Measurements from ENCODE around the gene TBX5.

The TBX5 gene

DNA sequence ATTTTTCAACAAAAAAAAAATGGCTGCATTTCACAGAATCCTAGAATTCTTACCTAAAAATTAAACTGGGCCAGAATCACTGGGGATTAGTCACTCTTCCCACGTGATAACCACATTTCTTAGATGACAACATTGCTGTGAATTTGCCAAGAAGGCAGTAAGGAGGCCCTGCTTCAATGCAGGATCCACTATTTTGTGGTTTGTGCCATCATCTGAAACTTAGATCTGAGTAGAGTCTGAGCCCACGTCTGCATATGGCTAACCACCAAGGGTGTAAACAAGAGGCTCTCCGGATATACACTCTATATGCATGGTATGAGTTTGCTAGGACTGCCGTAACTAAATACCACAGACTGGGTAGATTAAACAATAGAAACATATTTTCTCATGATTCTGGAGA, 24.4 kb upstream of the TBX5 start:
- DNase-seq, result no peak

DNA sequence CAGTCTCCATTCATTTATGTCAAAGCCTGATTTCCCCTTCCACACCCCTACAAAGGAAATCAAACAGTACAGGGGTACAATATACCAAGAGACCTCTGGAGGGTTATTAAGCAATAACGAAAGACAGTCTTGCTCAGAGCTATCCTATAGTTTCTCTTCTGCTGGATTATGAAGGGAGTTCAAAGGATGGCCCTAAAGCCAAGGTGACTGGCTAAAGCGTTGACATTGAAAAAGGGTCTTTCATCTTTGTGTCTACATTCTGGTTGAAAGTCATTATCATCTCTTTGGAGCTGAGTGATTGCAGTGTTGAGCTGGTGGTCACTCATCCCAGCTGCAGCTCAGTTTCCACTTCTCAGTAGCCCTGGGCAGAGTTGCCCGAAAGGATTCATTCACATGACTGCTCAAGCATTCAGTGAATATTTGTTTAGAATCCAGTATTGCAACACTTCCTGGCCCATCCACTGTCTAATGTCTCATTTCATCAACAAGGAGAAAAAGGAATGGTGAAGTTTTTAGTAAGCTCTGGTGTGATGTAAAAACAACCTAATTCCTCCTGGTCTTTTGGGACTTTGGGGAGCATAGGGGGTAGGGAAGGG, 19.2 kb upstream of the TBX5 start:
- DNase-seq, result no peak

- DNase-seq, result no peak
Observed at GRCh38 chr12:114420944-114421335, 15.0 kb upstream of the TBX5 start.

- DNase-seq, result no peak
Observed at GRCh38 chr12:114420182-114420943, 14.4 kb upstream of the TBX5 start.

DNA sequence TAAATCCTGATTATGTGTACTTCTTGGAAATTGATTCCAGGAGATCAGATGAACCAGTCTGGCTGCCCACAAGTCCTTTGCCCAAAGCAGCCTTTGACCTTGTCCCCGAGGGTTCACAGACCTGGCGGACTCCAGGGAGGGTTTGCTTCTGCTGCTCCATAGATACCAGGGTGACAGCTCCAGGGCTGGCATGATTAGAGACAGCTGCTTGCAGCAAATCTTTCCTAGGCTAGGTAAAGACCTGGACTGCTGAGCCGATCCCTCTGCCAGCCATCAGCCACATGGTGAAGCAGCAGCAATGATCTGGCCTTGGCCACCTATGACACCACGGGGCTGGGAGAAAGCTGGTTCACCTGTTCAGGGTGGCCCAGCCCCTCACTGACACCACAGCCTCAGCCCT, 10.1 kb upstream of the TBX5 start:
- no peak for DNase-seq

GRCh38 chr12:114415525-114415868, 9.6 kb upstream of the TBX5 start:
- no peak for DNase-seq

DNA sequence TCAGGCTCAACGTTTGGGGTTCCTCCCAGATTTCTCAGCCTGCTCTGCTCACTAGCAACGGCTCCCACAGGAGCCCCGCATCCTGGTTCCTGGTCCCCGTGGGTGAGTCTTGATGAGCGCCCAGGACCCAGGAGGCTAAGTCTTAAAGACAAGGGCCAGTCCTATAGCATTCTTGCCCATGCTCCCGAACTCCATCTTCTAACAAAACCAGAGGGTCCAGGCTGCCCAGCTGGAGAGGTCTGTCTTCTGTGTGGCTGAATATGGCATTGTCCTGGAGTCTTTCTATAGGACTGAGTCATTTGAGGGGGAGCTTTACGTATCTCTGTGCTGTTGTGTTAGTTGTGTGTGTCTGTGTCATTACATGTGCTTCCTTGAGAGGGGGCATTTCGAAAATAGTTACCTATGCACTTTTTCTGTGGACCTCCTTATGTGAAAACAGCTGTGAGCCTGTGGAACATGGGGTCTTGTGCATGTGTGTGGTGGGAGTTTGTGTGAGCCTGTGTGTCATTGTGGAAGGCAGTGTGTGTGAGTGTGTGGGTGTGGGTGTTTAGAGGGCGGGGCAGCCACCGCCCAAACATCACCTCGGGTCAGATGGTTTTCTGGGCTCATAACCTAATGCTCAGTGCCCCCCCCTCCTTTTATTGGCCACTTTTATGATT, 9.1 kb upstream of the TBX5 start:
- no peak for DNase-seq

DNA sequence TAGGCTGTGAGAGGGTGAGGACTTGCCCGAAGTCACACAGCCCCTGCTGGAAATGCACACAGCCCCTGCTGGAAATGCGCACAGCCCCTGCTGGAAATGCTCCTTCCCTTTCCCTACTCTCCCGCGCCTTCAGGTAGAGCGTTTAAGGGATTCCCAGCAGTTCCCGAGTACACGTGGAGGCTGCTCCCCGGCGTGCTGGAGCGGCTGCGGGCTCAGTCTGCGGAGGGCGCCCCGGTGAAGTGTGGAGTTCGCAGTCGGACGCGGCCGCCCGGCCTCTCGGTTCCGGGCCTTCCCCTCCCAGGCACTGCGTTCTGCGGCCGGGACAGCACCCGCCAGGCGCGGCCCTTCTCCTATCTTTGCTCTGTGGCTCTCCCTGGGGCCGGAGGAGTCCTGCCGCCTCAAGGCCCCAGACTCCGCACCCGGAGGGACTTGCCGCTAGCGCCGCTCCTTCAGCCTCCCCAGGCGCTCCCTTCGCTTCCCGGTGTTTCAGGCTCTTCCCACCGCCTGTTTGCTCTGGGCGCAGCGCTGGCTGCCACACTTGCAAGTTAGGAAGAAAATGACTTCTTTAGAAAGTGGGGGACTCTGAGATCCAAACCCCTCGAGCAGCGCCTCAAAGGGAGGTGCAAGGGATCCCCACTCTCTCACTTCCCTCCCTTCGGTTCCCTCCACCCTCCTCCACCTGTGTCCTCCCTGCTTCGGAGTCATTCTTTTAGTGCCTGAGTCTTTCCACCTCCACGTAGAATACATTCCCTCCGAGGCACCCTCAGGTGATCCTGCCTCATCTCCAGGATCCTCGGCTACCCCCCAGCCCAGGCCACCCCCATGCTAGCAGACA, 8.3 kb upstream of the TBX5 start:
- DNase-seq, result no peak

- DNase-seq, result no peak
Observed at GRCh38 chr12:114412825-114413749, 7.1 kb upstream of the TBX5 start.

DNA sequence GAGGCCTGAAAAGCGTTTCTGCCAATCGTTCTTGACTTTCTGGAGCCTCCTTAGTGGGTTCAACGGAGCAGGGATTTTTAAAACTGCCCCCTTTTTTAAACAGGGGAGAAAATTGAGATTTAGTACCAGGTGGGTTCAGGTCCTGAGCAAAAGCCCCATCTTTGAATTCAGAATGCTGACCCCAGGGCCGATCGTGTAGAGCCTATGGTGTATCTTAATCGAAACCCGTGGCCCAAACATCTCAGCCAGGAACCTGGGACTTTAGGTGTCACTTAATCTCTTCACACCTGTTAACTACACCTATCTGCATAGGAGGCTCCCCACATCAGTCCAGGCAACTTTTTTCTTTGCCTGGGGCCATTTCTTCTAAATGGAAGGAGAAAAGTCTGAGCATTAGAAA, 6.4 kb upstream of the TBX5 start:
- DNase-seq, result no peak

- no peak for DNase-seq
Observed at GRCh38 chr12:114411071-114411837, 5.3 kb upstream of the TBX5 start.

GRCh38 chr12:114409852-114410600, 4.1 kb upstream of the TBX5 start:
- no peak for DNase-seq

DNA sequence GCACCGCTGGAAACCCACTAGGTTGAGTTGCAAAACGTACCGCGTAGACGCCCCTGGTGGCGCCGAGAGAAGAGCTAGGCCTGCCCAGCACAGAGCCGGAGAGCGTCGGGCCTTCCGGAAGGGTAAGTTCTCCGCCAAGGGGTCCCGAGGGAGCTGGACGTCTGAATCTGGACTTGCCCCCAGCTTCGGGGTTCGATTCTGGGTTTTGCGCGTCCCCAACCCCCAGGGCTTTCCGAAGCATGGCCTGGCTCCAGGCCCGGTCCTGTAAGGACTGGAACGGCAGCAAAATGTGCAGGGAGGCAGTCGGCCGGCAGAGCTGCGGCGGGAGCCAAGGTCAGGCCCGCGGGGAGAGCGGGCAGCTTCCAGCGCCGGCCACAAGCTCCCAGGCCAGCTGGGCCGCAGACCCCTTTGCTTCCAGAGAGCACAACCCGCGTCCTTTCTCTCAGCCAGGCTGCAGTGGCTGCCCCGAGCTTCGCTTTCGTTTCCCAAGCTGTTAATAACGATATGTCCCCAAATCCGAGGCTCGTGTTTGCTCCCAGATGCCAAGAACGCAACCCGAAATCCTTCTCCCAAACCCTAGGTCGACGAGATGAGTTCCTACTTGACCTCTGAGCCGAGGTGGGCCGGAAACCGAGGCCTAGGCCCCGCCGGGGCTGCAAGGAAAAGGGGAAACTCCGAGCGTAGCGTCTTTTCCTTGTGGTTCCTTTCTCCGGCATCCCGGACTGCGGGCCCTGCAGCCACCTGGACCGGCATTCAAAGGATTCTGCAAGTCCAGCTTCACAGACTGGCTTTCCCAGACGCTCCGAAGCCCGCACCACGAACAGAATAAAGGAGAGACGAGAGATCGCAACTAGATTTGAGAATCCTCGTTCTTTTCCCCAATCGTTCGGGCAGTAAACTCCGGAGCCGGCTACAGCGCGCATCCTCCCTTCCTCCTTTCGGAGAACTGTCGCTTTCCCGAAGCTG, 3.2 kb upstream of the TBX5 start:
- no peak for DNase-seq

DNA sequence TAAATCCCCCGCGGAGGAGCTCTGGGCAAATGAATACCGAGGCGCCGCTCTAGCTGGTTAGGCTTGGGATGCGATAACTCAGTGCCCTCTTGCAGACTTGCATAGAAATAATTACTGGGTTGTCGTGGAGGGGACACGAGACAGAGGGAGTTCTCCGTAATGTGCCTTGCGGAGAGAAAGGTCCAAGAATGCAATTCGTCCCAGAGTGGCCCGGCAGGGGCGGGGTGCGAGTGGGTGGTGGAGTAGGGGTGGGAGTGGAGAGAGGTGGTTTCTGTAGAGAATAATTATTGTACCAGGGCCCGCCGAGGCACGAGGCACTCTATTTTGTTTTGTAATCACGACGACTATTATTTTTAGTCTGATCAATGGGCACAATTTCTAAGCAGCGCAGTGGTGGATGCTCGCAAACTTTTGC, 2.5 kb upstream of the TBX5 start:
- DNase-seq, result no peak

DNA sequence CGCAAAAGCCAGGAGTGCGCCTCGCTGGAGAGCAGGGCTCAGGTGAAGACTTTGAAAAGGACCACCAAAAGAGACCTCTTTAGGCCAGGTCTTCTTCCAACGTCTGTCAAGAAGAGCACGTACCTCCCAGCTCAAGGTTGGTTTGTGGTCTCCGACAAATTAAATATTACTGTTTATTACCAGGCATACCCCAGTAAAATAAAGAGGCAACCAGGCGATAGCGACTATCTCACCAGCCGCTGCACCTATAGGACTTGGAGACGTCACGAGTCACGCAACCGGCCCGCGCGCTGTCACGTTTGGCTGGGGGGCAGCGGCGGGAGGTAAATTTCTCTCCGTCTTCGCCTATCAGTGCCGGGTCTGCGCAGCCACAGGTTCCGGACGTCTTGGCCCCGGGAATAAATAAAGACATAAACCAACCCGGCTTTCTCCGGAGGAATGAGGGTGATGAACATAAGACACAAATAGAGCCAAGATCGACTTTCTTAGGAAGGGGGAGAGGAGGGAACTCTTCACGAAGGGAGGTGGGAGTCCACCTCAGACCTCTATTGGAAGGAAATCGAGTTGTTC, 2.0 kb upstream of the TBX5 start:
- no peak for DNase-seq

- no peak for DNase-seq
Observed at GRCh38 chr12:114406984-114407841, 1.3 kb upstream of the TBX5 start.

DNA sequence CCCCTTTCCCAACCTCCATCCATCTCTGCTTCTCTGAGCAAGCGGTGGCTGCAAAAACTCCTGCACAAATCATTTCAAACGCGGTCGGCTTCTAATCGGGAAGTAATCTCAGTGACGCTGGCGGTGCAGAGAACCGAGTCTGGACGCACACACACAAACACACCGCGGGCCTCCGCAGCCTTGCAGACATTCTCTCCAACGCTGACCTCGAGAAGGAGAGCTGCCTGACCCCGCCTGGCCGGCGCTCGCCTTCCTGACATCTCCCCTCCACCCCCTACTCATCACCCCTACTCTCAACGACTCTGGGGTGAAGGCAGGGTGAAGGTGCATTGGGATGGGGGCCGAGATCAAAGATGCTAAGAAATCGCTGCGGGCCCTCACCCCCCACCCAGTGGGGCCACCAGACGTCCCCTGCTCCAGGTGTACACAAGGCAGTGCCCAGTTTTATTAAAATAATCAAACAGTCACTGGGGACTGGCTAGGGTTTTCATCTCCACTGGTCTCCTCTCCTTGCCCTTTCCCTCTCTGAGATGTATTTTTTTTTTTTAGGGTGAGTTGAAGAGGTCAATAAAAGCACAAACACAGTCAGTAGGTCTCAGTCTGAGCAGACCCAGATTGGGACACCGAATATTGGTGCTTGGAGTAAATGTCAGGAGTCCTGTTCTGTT, 506 bp upstream of the TBX5 start:
- DNase-seq, result no peak
